Measurements from ENCODE around the gene DUOX1.
"Not testable (repeated sequence)": the region's sequence is repeated elsewhere in the genome, so short reads cannot be mapped to it uniquely, and the experiment has no call there.

Gene DUOX1

DNA sequence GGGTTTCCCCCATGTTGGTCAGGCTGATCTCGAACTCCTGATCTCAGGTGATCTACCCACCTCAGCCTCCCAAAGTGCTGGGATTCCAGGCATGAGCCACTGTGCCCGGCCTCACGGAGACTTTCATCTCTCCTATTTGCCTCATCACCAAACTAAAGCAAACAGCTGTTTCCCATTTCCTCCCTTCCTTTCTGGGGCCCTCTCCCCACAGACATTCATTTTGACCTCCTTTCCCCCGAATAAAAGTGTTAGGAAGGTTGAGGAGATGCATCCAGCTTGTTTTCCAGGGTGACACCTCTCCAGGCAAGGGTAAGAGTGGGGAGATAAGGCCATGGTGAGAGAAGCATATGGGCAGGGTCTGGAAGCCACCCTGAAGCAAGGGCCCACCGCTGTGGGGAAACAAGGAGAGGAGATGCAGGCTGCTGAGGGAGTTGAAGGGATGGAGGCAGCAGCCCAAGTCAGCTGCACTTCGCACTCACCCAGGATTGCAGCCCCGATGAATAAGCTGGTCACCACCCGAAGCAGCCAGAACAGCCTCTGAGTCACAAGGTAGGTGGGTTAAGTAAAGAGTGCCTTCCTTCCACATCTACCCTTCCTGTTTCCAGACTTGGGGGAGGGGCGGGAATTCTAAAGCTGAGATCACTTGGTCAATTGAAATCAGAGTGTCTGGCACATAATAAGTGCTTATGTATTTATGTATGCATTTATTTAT is 7.9 kb upstream of the DUOX1 start:
- no peak for FAIRE-seq

DNA sequence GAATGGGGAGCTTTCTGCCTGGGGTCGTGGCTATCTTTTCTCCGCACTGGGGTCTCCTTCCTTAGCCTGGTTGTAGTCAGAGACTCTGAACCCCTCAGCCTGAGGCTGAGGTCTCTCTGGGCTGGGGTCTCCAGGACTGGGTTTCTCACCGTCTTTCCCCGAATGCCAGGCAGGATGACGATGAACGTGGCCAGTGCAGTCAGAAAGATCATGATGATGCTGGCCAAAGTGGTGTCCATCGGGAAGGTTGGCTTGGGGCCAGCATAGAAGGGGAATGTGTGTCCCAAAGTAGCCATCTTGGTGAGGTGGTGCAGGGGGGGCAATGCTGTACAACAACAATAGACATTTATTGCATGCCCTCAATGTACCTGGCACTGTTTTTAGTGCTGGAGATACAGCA is 7.1 kb upstream of the DUOX1 start:
- no peak for FAIRE-seq

DNA sequence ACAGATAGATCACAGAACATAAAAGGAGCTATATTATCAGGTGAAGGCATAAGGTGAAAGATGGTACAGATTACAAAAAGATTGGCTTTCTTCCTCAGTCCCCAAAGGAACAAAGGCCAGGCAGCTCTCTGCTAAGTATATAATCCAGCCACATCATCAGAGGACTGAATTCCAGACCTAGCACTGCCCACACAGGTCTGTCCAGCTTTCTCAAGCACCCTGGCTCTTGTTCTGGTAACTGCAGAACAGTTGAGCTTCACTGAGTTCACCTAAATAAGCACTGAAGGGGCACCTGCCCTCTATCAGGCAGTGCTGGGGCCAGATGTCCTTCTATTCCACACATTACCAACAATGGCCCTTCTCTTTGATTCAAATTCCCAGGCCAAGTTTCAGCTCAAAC is 6.4 kb upstream of the DUOX1 start:
- no peak for FAIRE-seq

DNA sequence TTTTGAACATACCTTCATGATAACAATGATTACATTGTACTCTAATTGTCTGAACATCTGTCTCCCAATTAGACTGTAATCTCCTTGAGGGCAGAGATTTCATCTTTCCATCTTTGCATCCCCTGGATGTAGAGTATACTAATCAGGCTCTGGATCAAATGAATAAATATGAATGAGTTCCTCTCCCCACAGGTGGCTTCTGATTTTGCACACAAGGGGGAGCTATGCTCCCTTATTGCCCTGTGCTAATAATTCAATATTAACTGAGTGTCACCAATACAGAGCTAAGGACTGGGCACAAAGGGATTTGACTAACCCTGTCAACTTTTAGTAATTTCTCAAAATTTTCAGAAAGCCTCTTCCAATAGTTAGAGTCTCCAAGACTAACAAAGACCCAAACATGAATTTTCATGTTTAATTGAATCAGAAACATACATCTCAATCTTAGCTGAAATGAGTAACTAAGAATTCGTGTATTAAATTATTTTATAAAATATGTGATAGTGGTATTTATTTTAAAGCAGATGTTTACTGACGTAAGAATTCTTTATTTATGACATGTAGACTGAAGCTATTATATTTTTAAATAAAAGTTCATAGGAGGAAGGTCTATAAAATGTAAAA is 3.1 kb upstream of the DUOX1 start:
- no peak for FAIRE-seq

DNA sequence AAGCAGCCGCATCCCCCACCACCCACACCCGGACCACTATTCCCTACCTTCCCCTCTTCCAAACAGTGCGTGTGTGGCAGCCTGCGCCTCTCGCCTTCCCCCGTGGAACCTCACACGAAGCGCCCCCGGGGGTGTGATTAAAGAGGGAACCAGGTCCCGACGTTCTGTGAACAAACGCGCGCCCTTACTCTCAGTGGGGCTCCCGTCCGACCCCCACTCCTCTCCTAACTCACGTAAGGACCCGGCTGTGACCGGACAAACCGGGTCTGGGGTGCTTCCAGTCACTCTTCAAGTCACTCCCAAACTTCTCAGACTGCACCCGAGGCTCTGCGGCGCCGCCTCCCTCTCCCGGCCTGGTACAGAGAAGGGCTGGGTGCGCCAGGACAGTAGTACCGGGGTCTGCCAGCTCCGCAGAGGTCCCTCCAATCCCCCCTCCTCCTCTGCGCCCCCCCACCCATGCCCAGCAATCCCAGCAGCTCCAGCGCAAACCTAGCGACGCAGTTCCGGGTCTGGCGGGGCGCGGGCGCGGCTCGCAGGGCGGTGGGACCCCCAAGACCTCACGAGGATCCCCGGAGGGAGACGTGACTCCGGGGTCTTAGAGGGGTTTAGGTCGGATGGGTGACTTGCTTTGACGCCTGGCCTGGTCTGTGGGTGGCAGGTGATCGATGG is 689 bp upstream of the DUOX1 start:
- FAIRE-seq = no peak

DNA sequence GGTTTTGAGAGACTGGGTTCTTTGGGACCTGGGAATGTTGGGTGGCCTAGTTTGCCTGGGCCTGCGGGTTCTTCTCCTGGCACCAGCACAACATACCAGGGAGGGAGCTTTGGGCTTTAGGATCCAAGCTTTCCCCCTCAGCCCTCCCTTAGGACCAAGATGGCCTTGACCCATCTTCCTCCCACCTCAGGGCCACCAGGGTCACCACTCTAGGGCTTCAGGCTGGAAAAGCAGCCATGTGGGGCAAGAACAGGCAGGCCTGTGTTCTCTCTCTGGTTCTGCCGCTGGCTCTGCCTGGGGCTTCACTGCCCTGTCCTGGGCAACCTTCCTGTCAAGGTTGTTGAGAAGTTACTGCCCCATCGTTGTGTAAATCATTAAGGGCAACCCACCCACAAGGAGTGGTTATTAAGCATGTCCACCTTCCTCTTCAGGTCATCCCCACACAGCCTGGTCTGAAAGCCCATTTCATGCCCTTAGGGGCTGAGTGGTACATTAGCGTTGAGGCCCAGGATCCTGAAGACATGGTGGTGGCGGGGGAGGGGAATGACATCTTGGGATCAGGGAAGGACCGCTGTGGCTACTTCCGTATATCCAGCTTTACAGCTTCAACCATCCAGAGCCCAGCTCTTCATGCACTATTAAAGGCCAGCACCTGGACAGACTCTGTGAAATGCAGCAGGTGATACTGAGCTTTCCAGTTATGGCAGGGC is 652 bp downstream of the DUOX1 start:
- no peak for FAIRE-seq

DNA sequence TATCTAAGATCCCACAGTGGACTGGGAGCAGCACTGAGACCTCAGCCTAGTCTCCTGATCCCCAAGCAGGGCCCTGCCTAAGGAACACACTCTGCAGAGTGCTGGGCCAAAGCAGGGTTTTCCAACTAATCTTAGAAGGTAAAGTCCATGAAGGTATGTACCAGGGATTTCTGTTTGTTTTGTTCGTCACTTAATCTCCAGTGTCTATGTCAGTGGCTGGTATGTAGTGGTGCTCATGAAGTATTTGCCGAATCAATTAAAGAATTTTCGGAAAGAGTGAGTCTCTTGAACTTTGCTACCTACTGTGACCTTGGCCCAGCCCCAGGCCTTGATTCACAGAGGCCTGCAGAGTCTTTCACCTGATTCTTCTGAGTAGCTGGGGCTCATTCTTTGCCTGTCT is 1.7 kb downstream of the DUOX1 start:
- FAIRE-seq = no peak

DNA sequence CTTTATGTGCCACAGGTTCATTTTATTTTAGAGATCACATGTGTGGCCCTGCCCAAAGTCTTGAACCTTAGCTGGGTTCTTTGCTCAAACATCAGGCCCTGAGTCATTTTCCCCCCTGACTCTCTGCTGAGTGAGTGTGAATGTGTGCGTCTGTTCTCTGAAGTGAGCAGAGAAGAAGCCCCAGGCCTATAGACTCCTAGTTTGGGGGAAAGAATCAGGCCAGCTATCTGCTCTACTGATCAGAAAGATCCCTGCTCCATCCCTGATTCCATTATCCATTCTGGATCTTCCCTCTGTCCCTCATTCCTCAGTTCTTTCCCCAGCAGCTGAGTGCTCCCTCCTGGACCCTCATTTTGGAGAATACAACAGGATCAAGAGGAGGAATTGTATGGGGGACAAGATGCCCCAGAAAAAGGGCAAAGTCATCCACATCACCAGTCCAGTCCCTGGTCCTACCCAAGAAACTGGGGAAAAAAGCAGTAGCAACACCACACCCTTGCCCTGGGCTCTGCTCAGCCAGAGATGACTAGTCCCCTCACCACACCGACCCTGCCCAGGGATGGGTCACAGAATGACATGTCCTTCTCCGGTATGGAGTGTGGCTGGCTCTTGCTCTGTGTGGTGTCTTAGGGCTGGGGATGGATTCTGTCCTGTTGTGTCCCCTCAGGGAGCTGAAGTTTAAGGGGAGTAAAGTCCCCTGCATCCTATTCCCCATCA is 3.2 kb downstream of the DUOX1 start:
- FAIRE-seq = no peak

DNA sequence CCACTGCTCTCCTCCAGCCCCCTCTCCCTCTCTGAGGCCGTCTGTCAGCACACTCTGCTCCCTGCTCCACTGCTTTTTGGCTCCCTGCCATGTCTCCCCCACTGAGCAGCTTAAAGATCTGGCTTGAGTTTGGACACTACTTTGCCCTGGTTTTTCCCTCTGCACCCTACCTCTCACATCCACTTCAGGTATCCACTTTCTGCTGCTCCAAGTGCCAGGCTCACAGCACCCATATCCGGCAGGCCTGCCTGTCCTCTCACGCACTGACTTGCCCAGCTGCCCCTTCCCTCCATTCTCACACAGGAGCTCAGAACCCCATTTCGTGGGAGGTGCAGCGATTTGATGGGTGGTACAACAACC is 3.7 kb downstream of the DUOX1 start:
- FAIRE-seq = no peak

DNA sequence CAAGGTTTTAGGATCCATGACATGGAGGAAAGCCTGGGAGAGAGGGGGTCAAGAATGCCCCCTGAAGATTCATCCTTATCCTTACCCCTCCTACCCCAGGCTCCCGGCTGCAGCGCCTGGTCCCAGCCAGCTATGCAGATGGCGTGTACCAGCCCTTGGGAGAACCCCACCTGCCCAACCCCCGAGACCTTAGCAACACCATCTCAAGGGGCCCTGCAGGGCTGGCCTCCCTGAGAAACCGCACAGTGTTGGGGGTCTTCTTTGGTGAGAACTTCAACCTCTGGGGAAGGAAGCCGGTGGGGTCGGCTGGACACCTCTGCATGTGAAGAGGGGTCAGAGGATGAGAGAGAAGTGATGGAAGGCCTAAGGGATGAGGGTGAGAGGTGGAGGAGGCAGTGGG is 4.3 kb downstream of the DUOX1 start:
- no peak for FAIRE-seq

DNA sequence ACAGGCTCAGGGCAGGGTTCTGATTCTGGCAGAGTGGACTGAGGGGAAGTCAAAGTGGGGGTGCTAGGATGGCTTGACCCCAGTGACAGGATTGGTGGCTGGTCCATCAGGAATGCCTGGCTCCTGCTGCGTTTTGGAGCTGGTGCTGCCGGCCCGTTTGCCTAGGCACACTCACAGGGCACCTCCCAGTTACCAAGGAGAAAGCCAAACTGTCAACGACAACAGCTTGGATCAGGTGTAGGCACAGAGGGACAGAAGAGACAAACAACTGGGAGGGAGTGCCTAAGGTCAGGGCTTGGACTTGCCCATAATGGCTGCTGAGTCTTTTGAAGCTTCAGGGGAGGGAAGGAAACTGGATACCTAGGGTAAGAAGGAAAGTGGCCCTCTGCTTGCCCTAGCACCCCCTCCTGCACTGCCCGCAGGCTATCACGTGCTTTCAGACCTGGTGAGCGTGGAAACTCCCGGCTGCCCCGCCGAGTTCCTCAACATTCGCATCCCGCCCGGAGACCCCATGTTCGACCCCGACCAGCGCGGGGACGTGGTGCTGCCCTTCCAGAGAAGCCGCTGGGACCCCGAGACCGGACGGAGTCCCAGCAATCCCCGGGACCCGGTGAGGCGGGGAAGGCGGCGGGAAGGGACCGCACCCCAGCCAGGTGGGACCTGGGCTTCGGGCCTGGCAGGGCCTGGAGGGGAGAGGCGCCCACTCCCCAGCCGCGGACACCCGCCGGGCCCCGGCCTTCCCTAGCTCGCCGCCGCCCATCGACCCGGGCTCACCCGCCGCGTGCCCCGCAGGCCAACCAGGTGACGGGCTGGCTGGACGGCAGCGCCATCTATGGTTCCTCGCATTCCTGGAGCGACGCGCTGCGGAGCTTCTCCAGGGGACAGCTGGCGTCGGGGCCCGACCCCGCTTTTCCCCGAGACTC is 5.1 kb downstream of the DUOX1 start:
- FAIRE-seq = no peak

DNA sequence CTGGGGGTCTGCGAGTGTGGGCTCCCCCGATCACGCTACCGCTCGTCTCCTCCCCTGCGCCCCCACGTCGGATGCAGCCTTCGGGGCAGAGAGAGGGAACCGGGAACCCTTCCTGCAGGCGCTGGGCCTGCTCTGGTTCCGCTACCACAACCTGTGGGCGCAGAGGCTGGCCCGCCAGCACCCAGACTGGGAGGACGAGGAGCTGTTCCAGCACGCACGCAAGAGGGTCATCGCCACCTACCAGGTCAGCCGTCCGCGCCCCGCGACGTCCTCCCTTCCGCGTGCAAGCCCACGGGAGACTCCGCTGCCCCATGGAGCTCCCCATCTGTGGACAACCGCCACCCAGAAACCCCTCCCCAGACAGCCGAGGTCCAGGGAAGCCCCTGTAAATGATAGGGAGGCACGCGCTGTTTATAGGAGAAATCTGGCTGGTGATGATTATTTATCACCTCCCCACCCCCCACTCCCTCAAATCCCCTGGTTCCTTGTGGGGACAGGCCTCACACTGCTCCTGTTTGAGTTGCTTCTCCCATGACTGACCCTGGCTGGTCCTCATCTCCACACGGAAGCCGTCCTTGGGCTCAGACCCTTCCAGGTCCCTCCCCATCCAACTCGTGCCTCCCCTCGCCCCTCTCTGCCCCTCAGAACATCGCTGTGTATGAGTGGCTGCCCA is 6.0 kb downstream of the DUOX1 start:
- FAIRE-seq = not testable (repeated sequence)

DNA sequence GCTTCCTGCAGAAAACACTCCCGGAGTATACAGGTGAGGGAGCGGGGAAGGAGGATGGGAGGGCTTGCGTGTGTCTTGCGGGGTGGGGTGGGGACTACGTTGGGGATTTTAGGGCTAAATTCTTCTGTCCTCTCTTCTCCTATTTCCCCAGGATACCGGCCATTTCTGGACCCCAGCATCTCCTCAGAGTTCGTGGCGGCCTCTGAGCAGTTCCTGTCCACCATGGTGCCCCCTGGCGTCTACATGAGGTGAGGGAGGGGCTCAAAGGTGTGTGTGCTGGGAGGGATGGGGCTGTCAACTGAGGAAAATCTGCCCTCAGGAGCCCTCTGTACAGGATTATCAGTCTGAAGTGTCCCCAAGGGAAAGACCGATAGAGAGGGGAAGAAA is 6.6 kb downstream of the DUOX1 start:
- FAIRE-seq = no peak

DNA sequence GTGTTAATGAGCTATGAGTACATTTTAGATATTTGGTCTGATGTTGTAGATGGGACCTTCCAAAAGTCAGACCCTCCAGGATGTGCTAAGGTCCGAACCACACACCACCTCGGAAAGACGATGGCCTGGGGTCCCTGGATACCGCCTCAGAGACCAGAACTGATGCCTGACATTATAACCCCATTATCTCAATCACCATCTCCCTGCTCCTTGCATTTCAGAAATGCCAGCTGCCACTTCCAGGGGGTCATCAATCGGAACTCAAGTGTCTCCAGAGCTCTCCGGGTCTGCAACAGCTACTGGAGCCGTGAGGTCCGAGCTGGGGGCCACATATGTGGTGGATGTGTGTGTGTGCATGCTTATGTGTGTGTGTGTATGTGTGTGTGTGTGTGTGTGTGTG is 7.9 kb downstream of the DUOX1 start:
- no peak for FAIRE-seq

DNA sequence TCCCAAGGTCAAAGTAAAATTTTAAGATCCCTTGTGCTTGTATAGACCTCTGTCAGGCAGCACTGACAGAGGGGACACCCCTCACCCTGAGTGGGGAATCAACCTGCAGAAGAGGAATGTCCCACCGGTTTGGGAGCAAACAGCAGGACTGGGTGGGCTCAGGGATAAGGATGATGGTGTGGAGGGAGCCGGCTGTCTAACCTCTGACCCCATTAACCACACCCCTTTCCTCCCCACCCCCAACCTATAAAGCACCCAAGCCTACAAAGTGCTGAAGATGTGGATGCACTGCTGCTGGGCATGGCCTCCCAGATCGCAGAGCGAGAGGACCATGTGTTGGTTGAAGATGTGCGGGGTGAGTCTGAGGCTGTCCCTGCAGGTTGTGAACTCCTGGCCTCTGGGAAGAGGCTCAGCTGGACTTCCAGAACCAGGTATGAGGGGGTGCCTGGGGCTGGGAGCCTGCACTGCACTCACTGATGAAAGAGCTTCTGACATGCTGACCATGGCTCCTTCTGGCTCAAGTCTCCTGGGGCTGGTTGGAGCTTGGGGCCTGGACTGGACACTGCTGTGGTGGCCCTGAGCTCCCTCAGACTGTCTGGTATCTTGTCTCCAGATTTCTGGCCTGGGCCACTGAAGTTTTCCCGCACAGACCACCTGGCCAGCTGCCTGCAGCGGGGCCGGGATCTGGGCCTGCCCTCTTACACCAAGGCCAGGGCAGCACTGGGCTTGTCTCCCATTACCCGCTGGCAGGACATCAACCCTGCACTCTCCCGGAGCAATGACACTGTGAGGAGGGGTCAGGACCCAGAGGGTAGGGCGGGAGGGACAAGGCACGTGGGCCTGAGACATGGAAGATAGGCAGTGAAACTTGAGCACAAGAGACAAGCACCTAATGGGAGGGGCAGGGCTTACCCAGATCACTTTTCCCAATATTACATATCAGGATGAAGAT is 9.3 kb downstream of the DUOX1 start:
- FAIRE-seq = no peak

DNA sequence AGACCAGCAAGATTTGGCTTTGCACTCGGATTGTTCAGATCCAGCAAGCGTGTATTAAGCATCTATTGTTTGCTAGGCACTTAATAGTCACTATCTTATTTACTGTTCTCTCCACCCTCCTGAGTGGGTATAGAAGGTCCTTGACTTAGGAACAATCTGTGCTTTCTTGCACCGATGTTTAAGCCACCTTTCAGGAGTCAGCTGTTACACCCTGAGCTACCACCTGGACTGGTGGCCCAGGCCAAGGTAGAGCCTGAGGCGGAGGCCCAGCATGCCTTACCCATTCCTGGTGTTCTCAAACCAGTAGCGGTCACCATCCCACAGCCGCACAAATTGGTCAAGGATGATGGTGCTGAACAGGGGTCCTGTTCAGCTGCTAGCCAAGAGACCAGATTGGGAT is 10.0 kb downstream of the DUOX1 start:
- FAIRE-seq = no peak

DNA sequence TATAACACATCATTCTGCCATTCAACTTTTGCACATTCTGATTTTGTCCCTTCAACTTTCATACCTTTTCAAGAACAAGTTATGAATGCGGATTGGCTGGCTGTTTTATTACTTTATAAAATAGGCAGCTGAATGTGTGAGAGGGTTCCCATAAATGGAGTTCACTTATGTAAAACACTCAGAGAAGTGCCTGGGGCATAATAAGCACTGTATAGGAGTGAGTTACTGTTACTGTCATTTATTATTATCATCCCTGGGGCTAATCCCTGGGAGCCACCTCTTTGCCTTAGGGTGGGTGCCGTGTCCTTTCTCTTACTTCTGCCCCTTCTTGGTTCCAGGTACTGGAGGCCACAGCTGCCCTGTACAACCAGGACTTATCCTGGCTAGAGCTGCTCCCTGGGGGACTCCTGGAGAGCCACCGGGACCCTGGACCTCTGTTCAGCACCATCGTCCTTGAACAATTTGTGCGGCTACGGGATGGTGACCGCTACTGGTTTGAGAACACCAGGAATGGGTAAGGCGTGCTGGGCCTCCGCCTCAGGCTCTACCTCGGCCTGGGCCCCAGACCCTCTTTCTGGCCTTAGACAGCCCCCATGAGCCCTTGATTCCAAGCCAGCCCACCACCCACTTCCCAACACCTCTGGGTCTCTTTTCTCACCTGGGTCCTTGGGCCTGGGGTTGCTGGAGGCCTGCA is 10.9 kb downstream of the DUOX1 start:
- no peak for FAIRE-seq

DNA sequence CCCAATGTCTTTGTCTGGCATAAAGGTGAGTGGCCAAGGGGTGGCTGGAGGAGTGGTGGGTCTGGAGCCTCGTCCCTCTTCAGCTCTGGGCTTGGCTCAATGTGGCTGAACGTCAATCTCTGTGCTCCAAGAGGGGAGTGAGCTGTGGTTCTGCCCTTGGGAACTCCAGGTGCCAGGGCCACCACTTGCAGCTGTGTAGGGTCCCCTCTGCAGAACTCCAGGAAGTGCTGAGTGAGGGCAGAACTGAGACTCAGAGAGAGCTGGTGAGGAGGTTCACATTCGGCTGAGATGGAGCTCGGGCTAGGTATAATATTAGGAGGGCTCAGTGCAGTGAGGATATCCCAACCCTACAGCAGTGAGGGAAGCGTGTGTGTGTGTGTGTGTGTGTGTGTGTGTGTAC is 11.6 kb downstream of the DUOX1 start:
- no peak for FAIRE-seq

DNA sequence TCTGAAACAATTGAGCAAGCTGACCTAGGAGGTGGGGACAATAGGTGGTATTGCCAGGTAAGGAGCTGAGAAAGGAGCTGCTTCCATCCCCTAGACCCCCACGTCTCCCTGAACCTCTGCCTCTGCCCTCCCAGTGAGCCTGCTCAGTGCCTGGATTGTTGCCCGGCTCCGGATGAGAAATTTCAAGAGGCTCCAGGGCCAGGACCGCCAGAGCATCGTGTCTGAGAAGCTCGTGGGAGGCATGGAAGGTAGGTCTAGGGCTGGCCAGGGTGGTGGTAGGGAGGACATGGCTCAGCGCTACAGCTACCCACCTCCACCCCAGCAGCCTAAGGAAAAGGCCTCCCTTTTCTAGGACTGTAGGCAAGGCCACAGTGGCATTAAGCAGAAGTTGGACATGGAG is 13.3 kb downstream of the DUOX1 start:
- no peak for FAIRE-seq

DNA sequence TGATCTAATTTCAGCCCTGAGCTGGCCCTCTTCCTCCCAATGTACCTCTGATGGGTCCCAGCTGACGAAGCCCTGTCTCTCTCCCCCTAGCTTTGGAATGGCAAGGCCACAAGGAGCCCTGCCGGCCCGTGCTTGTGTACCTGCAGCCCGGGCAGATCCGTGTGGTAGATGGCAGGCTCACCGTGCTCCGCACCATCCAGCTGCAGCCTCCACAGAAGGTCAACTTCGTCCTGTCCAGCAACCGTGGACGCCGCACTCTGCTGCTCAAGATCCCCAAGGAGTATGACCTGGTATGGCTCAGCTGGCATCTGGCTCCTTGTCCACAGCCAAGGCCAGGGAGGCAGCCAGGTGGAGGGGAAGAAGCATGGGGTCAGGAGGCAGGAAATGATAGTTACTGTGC is 14.2 kb downstream of the DUOX1 start:
- no peak for FAIRE-seq

All from A204.1 (cell line).